ENCODE data around the gene KIF26A. TPM values are rescaled to one million over a fixed set of nuclear protein-coding genes. Genes with fewer than 3 reads are reported as not detected.

KIF26A gene
- total and polyA plus RNA-seq, 2 experiments from 2014 or later: 3.5 to 5.0 TPM

GRCh38 chr14:104227806-104228205, 89.4 kb downstream of the KIF26A start:
- H3K79me2 ChIP-seq: no peaks in the 10 kb centered on the region
- no peaks in the 10 kb centered on the region for H4K20me1 ChIP-seq (ENCODE audit: insufficient read depth, poor library complexity, severe bottlenecking)
- no peaks in the 10 kb centered on the region for H3K27me3 ChIP-seq
- no peak for DNase-seq (ENCODE audit: low spot score)
- H3K9me3 ChIP-seq (ENCODE audit: low read depth): no peaks in the 10 kb centered on the region
- 91% methylated on average over 1 of the region's 1 CpG for WGBS (ENCODE audit: low lambda C conversion rate, missing lambda C conversion rate)
- H3K9me2 ChIP-seq (replicated peaks; ENCODE audit: insufficient read depth): no peaks in the 10 kb centered on the region
- peaks cover 20% of the 10 kb centered on the region for H3K4me1 ChIP-seq (ENCODE audit: insufficient read depth)
- no peak overlapping the region for H2AFZ ChIP-seq
- H3K4me3 ChIP-seq: no peak overlapping the region
- TF ChIP-seq EZH2phosphoT487 (IDR thresholded peaks at IDR 0.05; ENCODE audit: low read depth, severe bottlenecking, unreplicated experiment) (no peak), EZH2 (IDR thresholded peaks at IDR 0.05; ENCODE audit: borderline replicate concordance) (no peak)
- H3K4me2 ChIP-seq: no peak overlapping the region
- H3K27ac ChIP-seq: no peak overlapping the region
- H3K36me3 ChIP-seq (replicated peaks; ENCODE audit: insufficient read depth, low read depth): no peaks in the 10 kb centered on the region

GRCh38 chr14:104228221-104228620, 89.8 kb downstream of the KIF26A start:
- TF ChIP-seq CTCF (IDR thresholded peaks at IDR 0.05; ENCODE audit: poor library complexity): no peak
- no peak for TF ChIP-seq EZH2phosphoT487 (IDR thresholded peaks at IDR 0.05; ENCODE audit: low read depth, severe bottlenecking, unreplicated experiment)
- no peak for TF ChIP-seq EZH2 (IDR thresholded peaks at IDR 0.05; ENCODE audit: borderline replicate concordance)
- Histone ChIP-seq H2AFZ (no peak overlapping the region), H3K27ac (no peak overlapping the region), H3K27me3 (no peaks in the 10 kb centered on the region), H3K4me3 (no peak overlapping the region), H3K4me1 (ENCODE audit: insufficient read depth) (peaks cover 15% of the 10 kb centered on the region), H3K79me2 (no peaks in the 10 kb centered on the region), H3K9me2 (replicated peaks; ENCODE audit: insufficient read depth) (no peaks in the 10 kb centered on the region), H4K20me1 (ENCODE audit: insufficient read depth, poor library complexity, severe bottlenecking) (no peaks in the 10 kb centered on the region), H3K4me2 (no peak overlapping the region), H3K9me3 (ENCODE audit: low read depth) (no peaks in the 10 kb centered on the region), H3K36me3 (replicated peaks; ENCODE audit: insufficient read depth, low read depth) (no peaks in the 10 kb centered on the region)
- DNase-seq (ENCODE audit: low spot score): no peak
- WGBS (ENCODE audit: low lambda C conversion rate, missing lambda C conversion rate): 97% methylated on average over 7 of the region's 7 CpGs

GRCh38 chr14:104228716-104229533, 90.5 kb downstream of the KIF26A start:
- no peak overlapping the region for H3K4me3 ChIP-seq
- TF ChIP-seq EZH2 (IDR thresholded peaks at IDR 0.05; ENCODE audit: borderline replicate concordance): no peak
- no peak for TF ChIP-seq CTCF (IDR thresholded peaks at IDR 0.05; ENCODE audit: poor library complexity)
- TF ChIP-seq EZH2phosphoT487 (IDR thresholded peaks at IDR 0.05; ENCODE audit: low read depth, severe bottlenecking, unreplicated experiment): no peak
- DNase-seq (ENCODE audit: low spot score): no peak
- no peaks in the 10 kb centered on the region for H3K79me2 ChIP-seq
- no peak overlapping the region for H3K4me2 ChIP-seq
- peaks cover 9% of the 10 kb centered on the region for H3K4me1 ChIP-seq (ENCODE audit: insufficient read depth)
- H3K27me3 ChIP-seq: no peaks in the 10 kb centered on the region
- no peaks in the 10 kb centered on the region for H4K20me1 ChIP-seq (ENCODE audit: insufficient read depth, poor library complexity, severe bottlenecking)
- no peaks in the 10 kb centered on the region for H3K9me2 ChIP-seq (replicated peaks; ENCODE audit: insufficient read depth)
- no peaks in the 10 kb centered on the region for H3K36me3 ChIP-seq (replicated peaks; ENCODE audit: insufficient read depth, low read depth)
- WGBS (ENCODE audit: low lambda C conversion rate, missing lambda C conversion rate): 92% methylated on average over 13 of the region's 17 CpGs
- no peak overlapping the region for H3K27ac ChIP-seq
- H3K9me3 ChIP-seq (ENCODE audit: low read depth): no peaks in the 10 kb centered on the region
- no peak overlapping the region for H2AFZ ChIP-seq

GRCh38 chr14:104229534-104230055, 91.2 kb downstream of the KIF26A start:
- no peak for DNase-seq (ENCODE audit: low spot score)
- TF ChIP-seq EZH2 (IDR thresholded peaks at IDR 0.05; ENCODE audit: borderline replicate concordance): no peak
- no peak for TF ChIP-seq EZH2phosphoT487 (IDR thresholded peaks at IDR 0.05; ENCODE audit: low read depth, severe bottlenecking, unreplicated experiment)
- no peaks in the 10 kb centered on the region for H3K9me3 ChIP-seq (ENCODE audit: low read depth)
- peaks cover 4% of the 10 kb centered on the region for H3K4me1 ChIP-seq (ENCODE audit: insufficient read depth)
- H3K79me2 ChIP-seq: no peaks in the 10 kb centered on the region
- H3K36me3 ChIP-seq (replicated peaks; ENCODE audit: insufficient read depth, low read depth): no peaks in the 10 kb centered on the region
- no peak overlapping the region for H3K4me3 ChIP-seq
- H3K4me2 ChIP-seq: no peak overlapping the region
- no peaks in the 10 kb centered on the region for H4K20me1 ChIP-seq (ENCODE audit: insufficient read depth, poor library complexity, severe bottlenecking)
- no peak overlapping the region for H3K27ac ChIP-seq
- no peaks in the 10 kb centered on the region for H3K9me2 ChIP-seq (replicated peaks; ENCODE audit: insufficient read depth)
- no peaks in the 10 kb centered on the region for H3K27me3 ChIP-seq
- H2AFZ ChIP-seq: no peak overlapping the region
- WGBS (ENCODE audit: low lambda C conversion rate, missing lambda C conversion rate): 90% methylated on average over 22 of the region's 23 CpGs

Data from hepatocyte (in vitro differentiated cells).